Measurements from ENCODE around the gene TSPAN5.

TSPAN5 gene

GRCh38 chr4:98581126-98581525 lies 77.3 kb downstream of the TSPAN5 start:
- Histone ChIP-seq H3K27ac (replicated peaks) (no peak overlapping the region), H3K4me3 (replicated peaks; ENCODE audit: insufficient read depth, low read length) (no peak overlapping the region), H3K27me3 (ENCODE audit: insufficient read depth, poor library complexity, severe bottlenecking) (no peaks in the 10 kb centered on the region)
- TF ChIP-seq SPI1 (IDR thresholded peaks at IDR 0.05; ENCODE audit: borderline replicate concordance, low read depth) (no peak), POLR2AphosphoS5 (IDR thresholded peaks at IDR 0.05; ENCODE audit: low read depth) (no peak), GABPA (IDR thresholded peaks at IDR 0.05; ENCODE audit: low read depth) (no peak), REST (IDR thresholded peaks at IDR 0.05; ENCODE audit: insufficient replicate concordance, low read depth) (no peak), CTCF (IDR thresholded peaks at IDR 0.05; ENCODE audit: insufficient read depth, low read length) (no peak)
- DNase-seq (ENCODE audit: low read depth in 1 of 2, low spot score in 1 of 2), result no peak

- TF ChIP-seq CTCF (IDR thresholded peaks at IDR 0.05; ENCODE audit: insufficient read depth, low read length) (no peak), REST (IDR thresholded peaks at IDR 0.05; ENCODE audit: insufficient replicate concordance, low read depth) (no peak), GABPA (IDR thresholded peaks at IDR 0.05; ENCODE audit: low read depth) (no peak), SPI1 (IDR thresholded peaks at IDR 0.05; ENCODE audit: borderline replicate concordance, low read depth) (no peak), POLR2AphosphoS5 (IDR thresholded peaks at IDR 0.05; ENCODE audit: low read depth) (no peak)
- H3K27ac ChIP-seq (replicated peaks), result no peak overlapping the region
- H3K4me3 ChIP-seq (replicated peaks; ENCODE audit: insufficient read depth, low read length), result no peak overlapping the region
- DNase-seq (ENCODE audit: low read depth in 1 of 2, low spot score in 1 of 2), result no peak
- H3K27me3 ChIP-seq (ENCODE audit: insufficient read depth, poor library complexity, severe bottlenecking), result no peaks in the 10 kb centered on the region
Measured at GRCh38 chr4:98577956-98578355, 80.5 kb downstream of the TSPAN5 start.

GRCh38 chr4:98574816-98575215 lies 83.6 kb downstream of the TSPAN5 start:
- H3K27ac ChIP-seq (replicated peaks), result no peak overlapping the region
- TF ChIP-seq POLR2AphosphoS5 (IDR thresholded peaks at IDR 0.05; ENCODE audit: low read depth), result no peak
- TF ChIP-seq REST (IDR thresholded peaks at IDR 0.05; ENCODE audit: insufficient replicate concordance, low read depth), result no peak
- no peak for TF ChIP-seq CTCF (IDR thresholded peaks at IDR 0.05; ENCODE audit: insufficient read depth, low read length)
- no peak for TF ChIP-seq GABPA (IDR thresholded peaks at IDR 0.05; ENCODE audit: low read depth)
- TF ChIP-seq SPI1 (IDR thresholded peaks at IDR 0.05; ENCODE audit: borderline replicate concordance, low read depth), result no peak
- DNase-seq (ENCODE audit: low read depth in 1 of 2, low spot score in 1 of 2), result no peak
- H3K4me3 ChIP-seq (replicated peaks; ENCODE audit: insufficient read depth, low read length), result no peak overlapping the region
- no peaks in the 10 kb centered on the region for H3K27me3 ChIP-seq (ENCODE audit: insufficient read depth, poor library complexity, severe bottlenecking)

Data from HL-60 (cell line).